HG02610 (cell line): ENCODE data around the gene INPP5A.
"Not testable (repeated sequence)": the region's sequence is repeated elsewhere in the genome, so short reads cannot be mapped to it uniquely, and the experiment has no call there.

Source experiments
- ATAC-seq: cut with Tn5 transposase; IDR thresholded peaks from one replicate; pipeline ENCODE4 v1.9.1; 2021; ENCODE audit warnings: mild to moderate bottlenecking, moderate library complexity; ENCODE audit not compliant: unreplicated experiment

Gene INPP5A

GRCh38 chr10:132546567-132547420 is 9.2 kb downstream of the INPP5A start:
- ATAC-seq, result no peak

GRCh38 chr10:132547421-132547861 is 9.9 kb downstream of the INPP5A start:
- no peak for ATAC-seq

GRCh38 chr10:132548106-132548823 is 10.7 kb downstream of the INPP5A start:
- ATAC-seq, result no peak

- ATAC-seq, result no peak
Measured at GRCh38 chr10:132548869-132549268, 11.3 kb downstream of the INPP5A start.

GRCh38 chr10:132549371-132549770 is 11.8 kb downstream of the INPP5A start:
- no peak for ATAC-seq

- ATAC-seq, result no peak
Measured at GRCh38 chr10:132550366-132551092, 12.9 kb downstream of the INPP5A start.

- peak; percentile 35 for ATAC-seq
Measured at GRCh38 chr10:132551093-132551807, 13.7 kb downstream of the INPP5A start.

- ATAC-seq, result no peak
Measured at GRCh38 chr10:132551808-132552130, 14.2 kb downstream of the INPP5A start.

GRCh38 chr10:132552635-132553034 is 15.0 kb downstream of the INPP5A start:
- not testable (repeated sequence) for ATAC-seq

- not testable (repeated sequence) for ATAC-seq
Measured at GRCh38 chr10:132553568-132553967, 16.0 kb downstream of the INPP5A start.

- ATAC-seq, result no peak
Measured at GRCh38 chr10:132554053-132554990, 16.7 kb downstream of the INPP5A start.

- ATAC-seq, result no peak
Measured at GRCh38 chr10:132554991-132555647, 17.5 kb downstream of the INPP5A start.

- ATAC-seq, result no peak
Measured at GRCh38 chr10:132555648-132556575, 18.3 kb downstream of the INPP5A start.

- ATAC-seq, result no peak
Measured at GRCh38 chr10:132556994-132557441, 19.4 kb downstream of the INPP5A start.

GRCh38 chr10:132557696-132558515 is 20.3 kb downstream of the INPP5A start:
- no peak for ATAC-seq

GRCh38 chr10:132558516-132559413 is 21.2 kb downstream of the INPP5A start:
- no peak for ATAC-seq
